Epidermal melanocyte (primary cell): ENCODE data around the gene SLC41A3.

Experiments
- DNase-seq: peaks from one replicate; pipeline ENCODE4 v3.0.0; 2011; ENCODE audit warnings: low spot score; ENCODE audit not compliant: insufficient read length

Gene SLC41A3

GRCh38 chr3:126026761-126027160 lies 57.2 kb downstream of the SLC41A3 start:
- DNase-seq = no peak

- no peak for DNase-seq
Measured at GRCh38 chr3:126026277-126026751, 57.6 kb downstream of the SLC41A3 start.

- DNase-seq = no peak
Measured at GRCh38 chr3:126025862-126026261, 58.1 kb downstream of the SLC41A3 start.

- DNase-seq = no peak
Measured at GRCh38 chr3:126025116-126025729, 58.7 kb downstream of the SLC41A3 start.

GRCh38 chr3:126024049-126024854 lies 59.7 kb downstream of the SLC41A3 start:
- no peak for DNase-seq

GRCh38 chr3:126023390-126023789 lies 60.5 kb downstream of the SLC41A3 start:
- DNase-seq = no peak

GRCh38 chr3:126022741-126023359 lies 61.1 kb downstream of the SLC41A3 start:
- no peak for DNase-seq

- no peak for DNase-seq
Measured at GRCh38 chr3:126021702-126022101, 62.2 kb downstream of the SLC41A3 start.

GRCh38 chr3:126021224-126021623 lies 62.7 kb downstream of the SLC41A3 start:
- DNase-seq = no peak

- DNase-seq = no peak
Measured at GRCh38 chr3:126019683-126020082, 64.2 kb downstream of the SLC41A3 start.

GRCh38 chr3:126018995-126019394 lies 64.9 kb downstream of the SLC41A3 start:
- DNase-seq = no peak

- no peak for DNase-seq
Measured at GRCh38 chr3:126018545-126018944, 65.4 kb downstream of the SLC41A3 start.

- DNase-seq = no peak
Measured at GRCh38 chr3:126017362-126017761, 66.6 kb downstream of the SLC41A3 start.

- no peak for DNase-seq
Measured at GRCh38 chr3:126016616-126017015, 67.3 kb downstream of the SLC41A3 start.

- no peak for DNase-seq
Measured at GRCh38 chr3:126015075-126015474, 68.8 kb downstream of the SLC41A3 start.

- peak; percentile 59 for DNase-seq
Measured at GRCh38 chr3:126014252-126014651, 69.7 kb downstream of the SLC41A3 start.

GRCh38 chr3:126013751-126014156 lies 70.2 kb downstream of the SLC41A3 start:
- DNase-seq = no peak

- no peak for DNase-seq
Measured at GRCh38 chr3:126009181-126009580, 74.7 kb downstream of the SLC41A3 start.

GRCh38 chr3:126008219-126008618 lies 75.7 kb downstream of the SLC41A3 start:
- DNase-seq = no peak

GRCh38 chr3:126005951-126006350 lies 78.0 kb downstream of the SLC41A3 start:
- DNase-seq = no peak

- no peak for DNase-seq
Measured at GRCh38 chr3:126004692-126005091, 79.2 kb downstream of the SLC41A3 start.

GRCh38 chr3:126004217-126004616 lies 79.7 kb downstream of the SLC41A3 start:
- DNase-seq = no peak
